Embryonic facial prominence (tissue), 1 donor: ENCODE data around the gene BMP10.

Source experiments
- DNase-seq: peaks from one replicate; pipeline ENCODE4 v3.0.0-alpha.2; 2016; ENCODE audit errors: extremely low spot score

BMP10 gene, protein sequence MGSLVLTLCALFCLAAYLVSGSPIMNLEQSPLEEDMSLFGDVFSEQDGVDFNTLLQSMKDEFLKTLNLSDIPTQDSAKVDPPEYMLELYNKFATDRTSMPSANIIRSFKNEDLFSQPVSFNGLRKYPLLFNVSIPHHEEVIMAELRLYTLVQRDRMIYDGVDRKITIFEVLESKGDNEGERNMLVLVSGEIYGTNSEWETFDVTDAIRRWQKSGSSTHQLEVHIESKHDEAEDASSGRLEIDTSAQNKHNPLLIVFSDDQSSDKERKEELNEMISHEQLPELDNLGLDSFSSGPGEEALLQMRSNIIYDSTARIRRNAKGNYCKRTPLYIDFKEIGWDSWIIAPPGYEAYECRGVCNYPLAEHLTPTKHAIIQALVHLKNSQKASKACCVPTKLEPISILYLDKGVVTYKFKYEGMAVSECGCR

GRCh38 chr2:68871159-68871764 is at the start of gene BMP10:
BMP10 (minus strand) TSS chr2:68871397; CDS start chr2:68871358, 39 bp downstream.
- DNase-seq = no peak

DNA sequence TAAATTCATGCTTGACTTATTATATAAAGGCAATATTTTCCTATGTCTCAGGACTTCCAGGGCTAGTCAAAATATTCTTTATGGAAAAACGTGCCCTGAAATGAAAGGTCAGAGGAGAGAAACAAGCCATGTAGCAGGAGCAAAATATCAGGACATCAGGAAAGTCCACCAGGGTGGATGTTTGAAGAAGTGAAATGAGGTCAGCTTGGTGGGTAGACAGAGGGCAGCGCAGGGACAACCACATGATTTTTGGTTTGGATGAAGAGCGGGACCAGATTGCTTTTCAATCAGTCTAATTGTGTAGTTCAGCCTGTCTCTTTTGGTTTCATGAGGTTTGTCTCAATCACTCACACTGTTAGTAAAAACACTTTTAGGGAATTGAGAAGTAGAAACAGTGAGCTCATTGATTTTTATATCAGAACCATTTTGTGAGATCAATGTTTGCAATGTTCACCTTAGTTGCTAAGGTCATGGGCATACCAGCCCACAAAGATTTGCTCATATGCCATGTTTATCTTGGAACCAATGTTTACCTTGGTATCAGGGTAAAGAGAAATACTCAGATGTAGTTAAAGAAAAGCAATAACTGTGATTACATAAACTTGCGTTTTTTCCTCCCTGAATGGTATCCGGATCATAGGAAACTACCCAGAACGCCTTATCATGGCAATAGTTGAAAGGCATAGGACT is 49.4 kb upstream of the BMP10 start:
- DNase-seq = no peak

DNA sequence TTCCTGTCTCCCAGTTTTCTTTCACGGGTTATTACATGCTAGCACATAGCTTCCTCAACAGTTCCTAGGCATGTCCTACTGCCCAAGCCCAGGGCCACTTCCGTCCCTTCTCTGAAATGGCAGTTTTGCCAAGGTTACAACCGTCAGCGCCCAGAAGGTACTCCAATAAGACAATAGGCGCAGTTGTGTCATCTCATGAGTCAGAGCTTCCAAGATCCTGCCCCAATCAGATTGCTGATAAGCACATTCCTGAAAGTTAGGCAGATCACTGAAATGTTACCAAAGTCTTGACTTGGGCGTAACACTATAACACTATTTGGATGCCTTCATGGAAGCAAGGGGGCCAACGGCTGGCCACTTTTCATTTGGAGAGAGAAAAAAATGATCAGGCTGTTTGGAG is 47.3 kb upstream of the BMP10 start:
- no peak for DNase-seq

DNA sequence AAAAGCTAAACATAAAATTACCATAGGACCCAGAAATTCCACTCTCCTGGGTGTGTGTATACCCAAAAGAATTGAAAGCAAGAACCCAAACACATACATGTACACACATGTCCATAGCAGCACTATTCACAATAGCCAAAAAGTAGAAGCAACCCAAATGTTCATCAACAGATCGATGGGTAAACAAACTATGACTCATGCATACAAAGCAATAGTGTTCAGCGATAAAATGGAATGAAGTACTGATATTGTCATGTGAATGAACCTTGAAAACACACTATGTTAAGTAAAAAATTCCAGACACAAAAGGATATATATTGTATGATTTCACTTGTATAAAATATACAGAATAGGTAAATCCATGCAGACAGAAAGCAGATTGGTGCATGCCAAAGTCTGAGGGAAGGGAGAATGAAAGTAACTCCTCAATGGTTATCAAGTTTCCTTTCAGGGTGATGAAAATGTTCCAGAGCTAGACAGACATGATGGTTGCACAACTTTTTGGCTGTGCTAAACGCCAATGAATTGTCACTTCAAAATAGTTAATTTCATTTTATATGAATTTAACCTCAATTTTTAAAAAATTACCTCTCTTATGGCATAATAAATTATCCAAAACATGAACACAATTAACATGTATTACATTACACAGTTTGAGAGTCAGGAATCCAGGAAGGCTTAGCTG is 46.0 kb upstream of the BMP10 start:
- no peak for DNase-seq

- DNase-seq = no peak
Observed at GRCh38 chr2:68916226-68916625, 45.0 kb upstream of the BMP10 start.

- DNase-seq = no peak
Observed at GRCh38 chr2:68915393-68915792, 44.2 kb upstream of the BMP10 start.

- no peak for DNase-seq
Observed at GRCh38 chr2:68913359-68913758, 42.2 kb upstream of the BMP10 start.

GRCh38 chr2:68912732-68913131 is 41.5 kb upstream of the BMP10 start:
- DNase-seq = no peak

GRCh38 chr2:68912111-68912510 is 40.9 kb upstream of the BMP10 start:
- no peak for DNase-seq

GRCh38 chr2:68911709-68912108 is 40.5 kb upstream of the BMP10 start:
- no peak for DNase-seq

GRCh38 chr2:68911246-68911645 is 40.0 kb upstream of the BMP10 start:
- no peak for DNase-seq

- no peak for DNase-seq
Observed at GRCh38 chr2:68909793-68910674, 38.8 kb upstream of the BMP10 start.

- DNase-seq = no peak
Observed at GRCh38 chr2:68908392-68908970, 37.3 kb upstream of the BMP10 start.

GRCh38 chr2:68907920-68908253 is 36.7 kb upstream of the BMP10 start:
- no peak for DNase-seq

DNA sequence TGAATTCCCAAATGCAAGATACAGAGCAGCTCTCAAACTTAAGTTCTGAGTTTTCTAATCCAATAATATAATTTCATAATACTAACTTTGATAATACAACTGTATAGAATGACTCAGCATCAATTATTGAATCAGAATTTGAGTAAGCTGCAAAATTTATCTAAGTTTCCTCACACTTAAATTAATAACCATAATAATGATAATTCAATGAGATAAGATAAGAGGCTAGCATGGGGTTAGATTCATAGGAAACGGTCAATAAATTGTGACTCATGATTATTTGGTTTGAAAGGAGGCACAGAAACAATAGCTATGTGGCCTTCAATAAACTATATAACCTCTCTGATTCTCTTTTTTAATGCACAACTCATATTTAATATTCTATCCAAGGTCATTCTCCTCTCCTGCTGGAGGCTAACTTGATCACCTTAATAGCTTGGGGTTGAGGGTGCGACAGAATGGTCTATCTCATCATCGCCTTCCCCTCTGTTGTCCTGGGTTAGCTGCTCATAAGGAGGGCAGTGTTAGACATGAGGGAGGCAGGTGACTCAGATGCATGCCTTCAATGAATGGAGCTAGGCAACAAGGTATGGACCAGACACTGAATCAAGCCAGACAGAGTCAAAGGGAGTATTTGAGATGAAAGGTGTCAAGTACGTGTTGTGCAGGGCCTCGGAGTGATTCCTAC is 36.2 kb upstream of the BMP10 start:
- no peak for DNase-seq

DNA sequence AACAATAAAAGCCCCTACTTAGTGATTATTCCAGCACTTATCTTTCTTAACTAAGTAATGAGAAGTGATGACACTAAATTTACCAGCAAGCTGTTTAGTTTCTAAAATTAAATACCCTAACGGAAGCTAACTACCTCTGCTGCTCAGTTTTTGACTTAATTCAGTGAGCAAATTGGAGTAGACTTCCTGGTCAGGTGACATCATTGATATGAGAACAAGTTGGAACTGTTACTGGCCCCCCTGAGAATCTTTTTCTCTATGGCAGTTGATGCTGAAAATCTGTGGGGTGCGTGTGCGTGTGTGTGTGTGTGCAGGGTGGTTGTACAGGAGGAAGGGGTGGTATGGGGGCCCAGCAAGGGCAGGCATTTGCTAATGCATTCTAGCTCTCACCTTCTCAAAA is 35.5 kb upstream of the BMP10 start:
- no peak for DNase-seq

DNA sequence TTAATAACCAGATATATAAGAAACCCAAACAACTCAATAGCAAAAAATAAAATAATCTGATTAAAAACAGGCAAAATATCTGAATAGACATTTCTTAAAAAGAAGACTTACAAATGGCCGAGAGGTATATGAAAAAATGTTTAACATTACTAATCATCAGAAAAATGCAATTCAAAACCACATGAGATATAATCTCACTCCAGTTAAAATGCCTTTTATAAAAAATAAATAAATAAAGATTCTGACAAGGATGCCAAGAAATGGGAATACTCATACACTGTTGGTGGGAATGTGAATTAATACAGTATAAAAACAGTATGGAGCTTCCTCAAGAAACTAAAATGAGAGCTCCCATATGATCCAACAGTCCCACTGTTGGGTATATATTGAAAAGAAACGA is 33.9 kb upstream of the BMP10 start:
- DNase-seq = no peak

GRCh38 chr2:68901561-68901960 is 30.4 kb upstream of the BMP10 start:
- no peak for DNase-seq

- DNase-seq = no peak
Observed at GRCh38 chr2:68901199-68901514, 30.0 kb upstream of the BMP10 start.

GRCh38 chr2:68900496-68901198 is 29.4 kb upstream of the BMP10 start:
- DNase-seq = no peak
